ENCODE data around the gene PSMC3.

- TF ChIP-seq CTCF (IDR thresholded peaks at IDR 0.05), result no peak
- no peak for TF ChIP-seq POLR2A (IDR thresholded peaks at IDR 0.05)
- TF ChIP-seq POLR2AphosphoS5 (IDR thresholded peaks at IDR 0.05), result no peak
- no peak for TF ChIP-seq EP300 (IDR thresholded peaks at IDR 0.05)
Observed at GRCh38 chr11:47451990-47452389, 25.8 kb upstream of the PSMC3 start.

All from stomach (tissue), 4 donors.